Endothelial cell of umbilical vein (primary cell): Measurements from ENCODE around the gene CD38. TPM values are rescaled to one million over a fixed set of nuclear protein-coding genes. Genes with fewer than 3 reads are reported as not detected.

Experiments used
- BruUV-seq: library from RNA; stranded (reverse); fragments of 400-500 nt; replicated peaks from 2 replicates; lab custom pipeline; 2021; lab: Mats Ljungman, UMichigan
- CTCF ChIA-PET: fragments of 300-600, 350-600 bp; sonication (Branson Sonifier 250); formaldehyde crosslinking; loops from one replicate; lab custom pipeline; 2021; ENCODE audit warnings: antibody characterized with exemption, inconsistent platforms; lab: Charles Lee
- POLR2A ChIA-PET: fragments of 300-600, 350-600 bp; sonication (Branson Sonifier 250); formaldehyde crosslinking; loops from one replicate; lab custom pipeline; 2021; ENCODE audit warnings: antibody characterized with exemption, inconsistent platforms; lab: Charles Lee
- DNase-seq: peaks from one replicate; pipeline ENCODE4 v3.0.0-alpha.2; 2011; ENCODE audit warnings: low read depth, low spot score
- FAIRE-seq: peaks from 2 replicates; lab custom pipeline; 2011; peaks lifted over from hg19 to GRCh38; lab: Jason Lieb, UNC
- H2AFZ ChIP-seq: 2 replicates; pipeline ENCODE4 v1.6.0; 2012; ENCODE audit warnings: low read depth, low read length, control low read depth, inconsistent platforms
- H3K27ac ChIP-seq: 2 replicates; pipeline ENCODE4 v1.5.1; 2011; ENCODE audit warnings: low read depth, mild to moderate bottlenecking, control low read depth, low read length, moderate library complexity; ENCODE audit not compliant: insufficient read depth
- H3K27me3 ChIP-seq, 2 experiments: 2 replicates each; pipeline versions ENCODE4 v1.6.0 to v1.6.1; 2011; ENCODE audit warnings: low read length in 2 of 2, mixed read lengths in 1 of 2; ENCODE audit not compliant: control insufficient read depth in 2 of 2, insufficient read depth in 2 of 2
- H3K36me3 ChIP-seq, 2 experiments: 2 replicates in 1 of 2; 3 replicates in 1 of 2; pipeline ENCODE4 v1.5.1; 2011; ENCODE audit warnings: low read length in 2 of 2, mild to moderate bottlenecking in 1 of 2, moderate library complexity in 1 of 2; ENCODE audit not compliant: control insufficient read depth in 2 of 2, insufficient read depth in 2 of 2; ENCODE audit errors: extremely low read depth in 1 of 2
- H3K4me1 ChIP-seq: 3 replicates; pipeline ENCODE4 v1.5.1; 2011; ENCODE audit warnings: mild to moderate bottlenecking, low read length; ENCODE audit not compliant: control insufficient read depth, insufficient read depth; ENCODE audit errors: extremely low read depth
- H3K4me2 ChIP-seq: 2 replicates; pipeline ENCODE4 v1.6.1; 2011; ENCODE audit warnings: low read length, control low read depth, mixed read lengths; ENCODE audit not compliant: insufficient read depth
- H3K4me3 ChIP-seq, 3 experiments: fragments of 200-600 bp in 1 of 3; sonication (generic), shearing (Covaris generic) in 1 of 3; replicated peaks in 1 of 3; 2 replicates each; pipeline ENCODE4 v1.5.1; 2011 to 2016; ENCODE audit warnings: control low read depth in 3 of 3, low read length in 3 of 3, mild to moderate bottlenecking in 2 of 3, inconsistent platforms in 1 of 3, low read depth in 1 of 3, moderate library complexity in 1 of 3; ENCODE audit not compliant: insufficient read depth in 1 of 3
- H3K79me2 ChIP-seq: 2 replicates; pipeline ENCODE4 v1.6.0; 2012; ENCODE audit warnings: low read length, inconsistent platforms; ENCODE audit not compliant: control insufficient read depth, insufficient read depth
- H3K9ac ChIP-seq: replicated peaks from 2 replicates; pipeline ENCODE3; 2011; ENCODE audit warnings: low read length, control low read depth; ENCODE audit not compliant: insufficient read depth; ENCODE audit errors: extremely low read depth
- H3K9me1 ChIP-seq: replicated peaks from 3 replicates; pipeline ENCODE4 v1.6.0; 2011; ENCODE audit warnings: mild to moderate bottlenecking, low read length; ENCODE audit not compliant: control insufficient read depth, insufficient read depth; ENCODE audit errors: extremely low read depth
- H3K9me3 ChIP-seq: replicated peaks from 2 replicates; pipeline ENCODE4 v1.5.1; 2012; ENCODE audit warnings: low read length, inconsistent platforms; ENCODE audit not compliant: control insufficient read depth, insufficient read depth
- H4K20me1 ChIP-seq: replicated peaks from 2 replicates; pipeline ENCODE3; 2011; ENCODE audit warnings: mild to moderate bottlenecking, low read length; ENCODE audit not compliant: control insufficient read depth, insufficient read depth; ENCODE audit errors: extremely low read depth
- CTCF ChIP-seq, 2 donors: IDR thresholded peaks; 1 replicate in 1 of 2; 2 replicates in 1 of 2; pipeline ENCODE4 v1.5.1; 2011; ENCODE audit warnings: low read length in 2 of 2, mild to moderate bottlenecking in 2 of 2, moderate library complexity in 2 of 2, control low read depth in 1 of 2, inconsistent platforms in 1 of 2, low read depth in 1 of 2; ENCODE audit not compliant: insufficient read depth in 1 of 2; ENCODE audit errors: extremely low read depth in 1 of 2
- EZH2 ChIP-seq: IDR thresholded peaks from 2 replicates; pipeline ENCODE4 v1.6.1; 2012; ENCODE audit warnings: borderline replicate concordance, low read depth, mild to moderate bottlenecking, moderate library complexity, low read length, inconsistent platforms; ENCODE audit not compliant: severe bottlenecking
- FOS ChIP-seq: IDR thresholded peaks from 2 replicates; pipeline ENCODE4 v1.6.1; 2011; ENCODE audit warnings: mild to moderate bottlenecking, low read length, moderate library complexity, borderline replicate concordance; ENCODE audit not compliant: insufficient read depth
- GATA2 ChIP-seq: IDR thresholded peaks from 2 replicates; pipeline ENCODE4 v1.7.0; 2011; ENCODE audit warnings: low read depth, mild to moderate bottlenecking, moderate library complexity, mixed read lengths, low read length; ENCODE audit not compliant: insufficient read length, insufficient read depth
- JUN ChIP-seq: IDR thresholded peaks from 2 replicates; pipeline ENCODE4 v1.6.1; 2011; ENCODE audit warnings: borderline replicate concordance, low read depth; ENCODE audit not compliant: insufficient read length, insufficient read depth
- MAX ChIP-seq: IDR thresholded peaks from 2 replicates; pipeline ENCODE4 v1.6.1; 2011; ENCODE audit not compliant: insufficient read depth, insufficient read length
- MYC ChIP-seq: IDR thresholded peaks from one replicate; pipeline ENCODE4 v1.6.1; 2011; ENCODE audit warnings: mild to moderate bottlenecking, low read depth, low read length
- POLR2A ChIP-seq: IDR thresholded peaks from 2 replicates; pipeline ENCODE4 v1.6.1; 2012; ENCODE audit warnings: low read depth, mild to moderate bottlenecking, control low read depth, low read length
- POLR2AphosphoS5 ChIP-seq: IDR thresholded peaks from 2 replicates; pipeline ENCODE4 v1.6.1; 2012; ENCODE audit warnings: low read depth, mild to moderate bottlenecking, control low read depth, low read length, moderate library complexity; ENCODE audit not compliant: insufficient read depth
- dilution Hi-C: fragments of 300-500 bp; cut with MboI; formaldehyde crosslinking; loops from one replicate; pipeline ENCODE4 v1.15.0; 2019; ENCODE audit warnings: low sequenced_read_pairs; ENCODE audit not compliant: extremely low pct_ligation_motif_present
- intact Hi-C: fragments of 100-400 bp; cut with micrococcal nuclease; formaldehyde crosslinking; loops from one replicate; pipeline ENCODE4 v1.10.0; 2022
- polyA plus RNA-seq, 4 experiments: library from polyadenylated mRNA; depleted of rRNA in 3 of 4; stranded (reverse) in 3 of 4; unstranded in 1 of 4; fragments of >200 nt; gene quantifications; 2 replicates each; pipeline versions ENCODE4 v1.2.1 to v1.2.3, GENCODE V29; 2011 to 2012; ENCODE audit warnings: missing spikeins in 1 of 4
- total RNA-seq: library from RNA; stranded (reverse); gene quantifications from 2 replicates; pipeline ENCODE4 v1.2.3, GENCODE V29; 2021

The CD38 gene
- total and polyA plus RNA-seq, 2 donors (not counting 3 experiments of a cell fraction or from before 2014, with no cell fraction given) = 0.11 to 0.31 TPM

GRCh38 chr4:15746110-15746509, 32.0 kb upstream of the CD38 start:
- CTCF ChIA-PET = no interaction called here
- Histone ChIP-seq H3K27ac (no peak overlapping the region), H3K79me2 (no peaks in the 10 kb centered on the region), H3K4me1 (no peaks in the 10 kb centered on the region), H3K4me3 (no peak overlapping the region), H3K27me3 (peaks cover 0 to 4% of the 10 kb centered on the region in 2 experiments), H3K36me3 (no peaks in the 10 kb centered on the region), H3K9ac (no peak overlapping the region), H4K20me1 (no peaks in the 10 kb centered on the region), H3K4me2 (no peak overlapping the region), H3K9me3 (no peaks in the 10 kb centered on the region), H3K9me1 (no peaks in the 10 kb centered on the region), H2AFZ (no peak overlapping the region)
- FAIRE-seq = no peak
- dilution Hi-C loops = no loop called here
- POLR2A ChIA-PET = no interaction called here
- BruUV-seq = no TSS peak
- no peak for TF ChIP-seq MAX
- TF ChIP-seq EZH2 = no peak
- no peak for TF ChIP-seq POLR2AphosphoS5
- no peak for TF ChIP-seq CTCF (IDR thresholded peaks at IDR 0.05; ENCODE audit: extremely low read depth in 1 of 2, insufficient read depth in 1 of 2, low read depth in 1 of 2, low read length in 2 of 2)
- DNase-seq = no peak
- intact Hi-C loops = no loop called here

GRCh38 chr4:15749001-15749400, 29.1 kb upstream of the CD38 start:
- no peak for DNase-seq
- Histone ChIP-seq H3K9ac (no peak overlapping the region), H3K9me3 (no peaks in the 10 kb centered on the region), H3K4me3 (no peak overlapping the region), H2AFZ (no peak overlapping the region), H4K20me1 (no peaks in the 10 kb centered on the region), H3K9me1 (no peaks in the 10 kb centered on the region), H3K27ac (no peak overlapping the region), H3K4me2 (no peak overlapping the region), H3K27me3 (no peaks in the 10 kb centered on the region), H3K36me3 (no peaks in the 10 kb centered on the region), H3K4me1 (peaks cover 8% of the 10 kb centered on the region), H3K79me2 (no peaks in the 10 kb centered on the region)
- CTCF ChIA-PET = interaction anchor here (1.0 kb wide), 1 partner anchor 10 kb away, joined by 3 read pairs; no protein-coding TSS in a partner anchor
- no peak for FAIRE-seq
- TF ChIP-seq MYC = no peak
- no peak for TF ChIP-seq MAX
- TF ChIP-seq CTCF (IDR thresholded peaks at IDR 0.05; ENCODE audit: extremely low read depth in 1 of 2, insufficient read depth in 1 of 2, low read depth in 1 of 2, low read length in 2 of 2) = no peak
- no peak for TF ChIP-seq POLR2A
- TF ChIP-seq GATA2 = no peak
- TF ChIP-seq JUN = no peak
- no peak for TF ChIP-seq EZH2
- no peak for TF ChIP-seq POLR2AphosphoS5
- TF ChIP-seq FOS = no peak
- intact Hi-C loops (no loop called here), dilution Hi-C loops (no loop called here)
- POLR2A ChIA-PET = no interaction called here
- no TSS peak for BruUV-seq
